GM21717 (cell line): ENCODE measurements around the gene CUL9.

Experiments used
- ATAC-seq: cut with Tn5 transposase; IDR thresholded peaks from one replicate; pipeline ENCODE4 v1.9.1; 2021; ENCODE audit warnings: mild to moderate bottlenecking, moderate library complexity; ENCODE audit not compliant: unreplicated experiment

CUL9 gene

DNA sequence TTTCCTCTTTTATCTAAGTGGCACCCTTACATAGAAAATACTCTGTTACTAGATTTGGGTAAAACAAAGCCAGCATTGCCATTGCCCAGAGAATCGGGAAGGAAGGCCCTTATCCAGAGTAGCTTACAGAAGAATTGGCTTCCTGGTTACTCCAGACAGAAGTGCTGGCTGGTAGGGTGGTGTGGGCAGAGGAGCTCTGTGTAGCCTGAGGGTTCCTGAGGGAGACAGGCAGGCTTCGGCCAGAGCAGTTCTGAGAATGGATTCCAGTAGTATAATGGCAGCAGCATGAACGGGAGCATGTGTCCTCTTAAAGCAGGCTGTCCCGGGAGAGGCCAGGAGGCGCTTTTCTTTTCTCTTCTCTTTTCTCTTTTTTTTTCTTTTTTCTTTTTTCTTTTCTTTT, 11.9 kb downstream of the CUL9 start:
- no peak for ATAC-seq

GRCh38 chr6:43196337-43196736, 14.3 kb downstream of the CUL9 start:
- ATAC-seq: no peak

GRCh38 chr6:43199912-43200311, 17.9 kb downstream of the CUL9 start:
- no peak for ATAC-seq

- no peak for ATAC-seq
These were observed 18.5 kb downstream of the CUL9 start for GRCh38 chr6:43200541-43200940.

- ATAC-seq: no peak
These were observed 20.5 kb downstream of the CUL9 start for GRCh38 chr6:43202451-43202850.

GRCh38 chr6:43203029-43203717, 21.2 kb downstream of the CUL9 start:
- ATAC-seq: no peak

GRCh38 chr6:43203718-43204095, 21.7 kb downstream of the CUL9 start:
- no peak for ATAC-seq

DNA sequence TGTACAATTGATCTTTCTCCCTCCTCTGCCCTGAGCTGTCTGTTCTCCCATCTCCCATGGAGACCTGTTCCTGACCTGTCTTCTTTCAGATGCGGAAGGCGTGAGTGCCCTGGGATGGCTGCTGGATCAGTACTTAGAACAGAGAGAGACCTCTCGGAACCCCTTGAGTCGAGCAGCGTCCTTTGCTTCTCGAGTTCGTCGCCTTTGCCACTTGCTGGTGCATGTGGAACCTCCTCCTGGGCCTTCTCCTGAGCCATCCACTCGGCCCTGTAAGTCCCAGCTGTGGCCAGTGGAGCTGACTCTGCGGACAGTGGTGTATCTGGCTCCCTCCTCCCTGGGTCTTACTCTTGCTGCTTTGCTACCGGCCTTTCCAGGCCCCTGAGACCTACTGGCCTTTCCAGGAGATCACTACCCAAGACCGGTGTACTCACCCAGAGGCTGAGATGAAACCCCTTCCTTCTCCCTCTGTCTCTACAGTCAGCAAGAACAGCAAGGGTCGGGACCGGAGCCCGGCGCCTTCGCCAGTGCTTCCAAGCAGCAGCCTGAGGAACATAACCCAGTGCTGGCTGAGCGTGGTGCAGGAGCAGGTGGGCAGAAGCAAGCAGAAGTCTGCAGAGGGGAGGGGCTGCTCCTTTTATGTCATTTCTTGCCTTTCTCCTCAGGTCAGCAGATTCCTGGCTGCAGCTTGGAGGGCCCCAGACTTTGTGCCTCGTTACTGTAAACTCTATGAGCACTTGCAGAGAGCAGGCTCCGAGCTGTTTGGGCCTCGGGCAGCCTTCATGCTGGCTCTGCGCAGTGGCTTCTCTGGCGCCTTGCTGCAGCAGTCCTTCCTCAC, 22.5 kb downstream of the CUL9 start:
- ATAC-seq: no peak

DNA sequence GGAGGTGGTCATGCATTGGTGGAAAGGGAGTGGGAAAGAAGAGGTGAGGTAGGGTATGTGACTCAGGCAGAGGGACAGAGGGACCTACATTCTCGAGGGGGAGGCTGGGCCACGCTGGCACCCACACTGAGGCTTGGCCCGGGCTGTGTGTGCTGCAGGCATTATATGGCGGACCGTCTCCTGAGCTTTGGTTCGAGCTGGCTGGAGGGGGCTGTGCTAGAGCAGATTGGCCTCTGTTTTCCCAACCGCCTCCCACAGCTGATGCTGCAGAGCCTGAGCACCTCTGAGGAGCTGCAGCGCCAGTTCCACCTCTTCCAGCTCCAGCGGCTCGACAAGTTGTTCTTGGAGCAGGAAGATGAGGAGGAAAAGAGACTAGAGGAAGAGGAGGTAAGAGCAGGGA, 23.9 kb downstream of the CUL9 start:
- no peak for ATAC-seq

- ATAC-seq: no peak
These were observed 25.3 kb downstream of the CUL9 start for GRCh38 chr6:43207286-43207685.

DNA sequence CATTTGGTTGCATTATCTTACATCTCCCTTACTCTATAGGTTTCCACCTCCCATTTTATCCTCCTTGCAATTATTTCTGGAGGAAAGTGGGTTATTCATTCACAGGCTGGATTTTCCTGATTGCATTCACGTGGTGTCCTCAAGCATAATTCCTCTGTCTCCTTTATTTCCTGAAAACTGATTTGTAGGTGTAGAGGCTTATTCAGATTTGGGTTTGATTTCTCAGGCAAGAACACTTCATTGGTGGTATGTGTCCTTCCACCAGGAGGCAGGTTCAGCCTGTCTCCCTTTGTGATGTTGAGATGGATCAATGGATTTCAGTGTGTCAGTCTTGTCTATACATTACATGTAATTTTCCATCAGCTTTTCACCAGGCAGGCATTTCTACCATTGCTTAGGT, 30.0 kb downstream of the CUL9 start:
- no peak for ATAC-seq

- ATAC-seq: no peak
These were observed 31.4 kb downstream of the CUL9 start for GRCh38 chr6:43213431-43213830.

- no peak for ATAC-seq
These were observed 33.1 kb downstream of the CUL9 start for GRCh38 chr6:43215066-43215465.

GRCh38 chr6:43216200-43216599, 34.2 kb downstream of the CUL9 start:
- no peak for ATAC-seq

GRCh38 chr6:43217351-43217750, 35.4 kb downstream of the CUL9 start:
- ATAC-seq: no peak

GRCh38 chr6:43219119-43219518, 37.1 kb downstream of the CUL9 start:
- ATAC-seq: no peak

DNA sequence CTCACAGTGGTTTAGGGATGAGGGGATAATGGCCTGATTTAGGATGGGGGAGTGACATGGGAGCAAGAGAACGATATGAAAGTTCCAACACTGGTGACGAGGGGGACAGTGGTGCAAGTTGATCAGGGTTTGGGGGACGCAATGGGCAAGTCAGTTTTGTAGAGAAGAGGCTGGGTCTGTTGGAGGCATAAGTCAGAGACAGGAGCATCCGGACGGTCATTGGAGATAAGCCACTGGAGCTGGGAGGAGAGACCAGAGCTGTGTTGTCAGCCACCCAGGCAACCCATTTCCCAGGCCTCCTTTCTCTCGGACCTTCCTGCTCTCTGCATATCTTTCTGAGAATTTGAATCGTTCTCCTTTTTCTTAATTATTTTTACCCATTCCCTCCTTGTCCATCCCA, 37.8 kb downstream of the CUL9 start:
- no peak for ATAC-seq

- ATAC-seq: no peak
These were observed 38.5 kb downstream of the CUL9 start for GRCh38 chr6:43220439-43220951.

GRCh38 chr6:43221046-43221972, 39.3 kb downstream of the CUL9 start:
- no peak for ATAC-seq

- ATAC-seq: no peak
These were observed 40.5 kb downstream of the CUL9 start for GRCh38 chr6:43222418-43223059.

- ATAC-seq: no peak
These were observed 41.2 kb downstream of the CUL9 start for GRCh38 chr6:43223175-43223574.
